Measurements from ENCODE around the gene RNU6-7. TPM values are rescaled to one million over a fixed set of nuclear protein-coding genes. Genes with fewer than 3 reads are reported as not detected.

The RNU6-7 gene
- total RNA-seq, 2 donors from 2014 or later, result not detected

DNA sequence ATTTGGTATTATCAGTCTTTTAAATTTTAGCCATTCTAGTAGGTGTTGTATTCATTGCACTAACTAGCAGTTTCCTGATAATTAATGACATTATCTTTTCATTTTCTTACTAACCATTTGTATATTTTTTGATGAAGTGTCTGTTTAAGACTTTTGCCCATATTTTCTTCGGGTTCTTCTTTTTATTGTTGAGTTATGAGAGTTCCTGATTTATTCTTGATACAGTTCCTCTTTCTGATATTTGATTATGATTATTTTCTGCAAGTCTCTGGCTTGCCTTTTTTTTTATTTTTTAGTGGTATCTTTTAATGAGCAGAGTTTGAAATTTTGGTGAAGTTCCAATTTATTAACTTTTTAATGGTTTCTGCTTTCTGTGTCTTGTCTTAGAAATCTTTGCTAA is 6.2 kb upstream of the RNU6-7 start:
- Mint-ChIP-seq H3K36me3 (ENCODE audit: low read depth) (no peaks in the 10 kb centered on the region), H3K4me3 (no peak overlapping the region), H3K4me1 (no peaks in the 10 kb centered on the region), H3K27me3 (peaks cover 8% of the 10 kb centered on the region), H3K27ac (no peak overlapping the region)
- no peaks in the 10 kb centered on the region for H3K9me3 ChIP-seq (ENCODE audit: control insufficient read depth, low read length, poor library complexity, severe bottlenecking)
- no peak for ATAC-seq
- no peak for DNase-seq

DNA sequence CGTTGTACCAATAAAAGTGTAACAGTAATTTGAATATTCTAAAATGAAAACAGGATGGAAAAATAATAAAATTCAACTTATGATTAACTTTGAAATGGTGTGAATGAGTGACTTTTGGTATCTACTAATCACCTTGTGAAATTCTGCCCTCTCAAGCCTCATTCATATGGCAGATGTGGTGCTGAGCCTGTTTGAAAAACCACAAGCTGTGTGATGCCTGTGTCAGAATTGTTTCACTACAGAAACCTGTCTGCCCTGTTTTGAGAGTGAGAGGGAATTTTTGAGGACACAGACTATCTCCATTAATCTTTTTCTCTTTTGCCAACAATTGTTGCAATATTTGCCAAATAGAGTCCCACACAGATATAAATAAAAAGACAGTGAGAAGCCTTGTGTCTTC is 3.9 kb upstream of the RNU6-7 start:
- peaks cover 11% of the 10 kb centered on the region for H3K4me1 Mint-ChIP-seq
- peaks cover under 1% of the 10 kb centered on the region for H3K27me3 Mint-ChIP-seq
- H3K9me3 ChIP-seq (ENCODE audit: control insufficient read depth, low read length, poor library complexity, severe bottlenecking), result no peaks in the 10 kb centered on the region
- DNase-seq, result no peak
- no peak overlapping the region for H3K4me3 Mint-ChIP-seq
- H3K36me3 Mint-ChIP-seq (ENCODE audit: low read depth), result no peaks in the 10 kb centered on the region
- ATAC-seq, result no peak
- H3K27ac Mint-ChIP-seq, result no peak overlapping the region

DNA sequence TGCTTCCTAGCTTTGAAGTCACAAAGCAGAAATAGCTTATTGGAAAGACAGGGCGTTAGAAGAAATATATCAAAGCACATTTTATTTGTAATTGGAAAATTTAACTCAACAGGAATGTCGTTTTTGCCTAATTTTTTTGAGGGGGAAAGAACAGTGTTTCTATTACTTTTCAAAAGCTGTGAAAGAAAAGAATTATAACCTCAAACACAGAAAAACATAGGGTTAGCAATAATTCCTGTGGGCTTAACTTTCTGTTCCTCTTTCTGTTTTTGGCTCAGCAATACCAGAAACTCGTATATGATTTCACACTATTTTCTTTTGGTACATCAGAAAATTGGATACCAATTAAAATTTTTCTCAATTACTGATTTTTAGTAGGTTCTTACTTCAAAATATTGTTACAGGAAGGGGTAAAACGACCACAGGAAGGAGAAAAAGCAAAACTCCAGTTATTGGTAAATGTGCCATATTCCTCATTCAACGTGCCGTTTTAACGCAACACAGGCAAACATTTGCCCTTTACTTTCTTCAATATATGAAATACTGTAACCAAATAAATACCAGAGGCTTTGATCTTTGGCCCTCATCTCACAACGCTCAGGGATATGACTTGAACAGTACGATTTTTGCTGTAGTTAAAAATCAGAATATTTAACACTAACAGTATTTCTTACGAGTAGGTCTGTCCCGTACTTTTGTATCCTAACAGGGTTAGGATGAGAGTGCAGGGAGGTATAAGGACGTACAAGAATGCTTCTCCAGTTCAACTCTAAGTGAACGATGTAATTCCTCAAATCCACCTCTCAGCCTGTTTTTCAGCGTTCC is 1.3 kb upstream of the RNU6-7 start:
- DNase-seq (no peak), ATAC-seq (no peak)
- peaks cover 5% of the 10 kb centered on the region for H3K27me3 Mint-ChIP-seq
- no peaks in the 10 kb centered on the region for H3K9me3 ChIP-seq (ENCODE audit: control insufficient read depth, low read length, poor library complexity, severe bottlenecking)
- H3K36me3 Mint-ChIP-seq (ENCODE audit: low read depth), result peaks cover 2% of the 10 kb centered on the region
- peak overlapping the region; percentile 99 for H3K27ac Mint-ChIP-seq
- peak overlapping the region; percentile 93 for H3K4me3 Mint-ChIP-seq
- peaks cover 24% of the 10 kb centered on the region for H3K4me1 Mint-ChIP-seq

DNA sequence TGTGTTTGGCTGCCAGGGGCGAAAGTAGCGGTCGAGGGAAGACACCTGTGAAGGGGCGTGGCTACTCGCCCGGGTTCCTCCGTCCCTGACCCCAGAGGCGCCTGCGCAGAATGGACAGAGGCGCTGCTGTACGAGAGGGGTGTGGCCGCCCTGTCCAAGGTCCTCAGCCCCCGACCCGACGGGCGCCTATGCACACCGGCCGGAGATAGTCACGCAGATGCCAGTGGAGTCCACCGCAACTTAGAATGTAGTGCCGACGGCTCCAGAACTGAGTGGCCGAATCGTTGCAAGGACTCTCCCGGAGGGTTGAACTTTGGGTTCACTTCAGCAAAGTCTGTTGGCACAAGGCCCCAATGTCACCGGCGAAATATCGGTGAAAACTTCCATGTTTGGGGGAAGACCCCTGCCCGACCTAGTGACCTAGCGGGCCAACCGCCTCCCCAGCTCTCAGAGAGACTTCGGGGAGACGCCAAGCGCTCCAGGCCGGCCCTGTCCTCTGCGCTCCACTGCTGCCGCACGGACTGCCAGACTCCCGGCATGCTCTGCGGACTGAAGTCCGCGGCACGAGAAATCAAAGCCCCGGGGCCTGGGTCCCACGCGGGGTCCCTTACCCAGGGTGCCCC is 541 bp upstream of the RNU6-7 start:
- no peaks in the 10 kb centered on the region for H3K9me3 ChIP-seq (ENCODE audit: control insufficient read depth, low read length, poor library complexity, severe bottlenecking)
- Mint-ChIP-seq H3K27me3 (peaks cover 5% of the 10 kb centered on the region), H3K36me3 (ENCODE audit: low read depth) (peaks cover 2% of the 10 kb centered on the region), H3K27ac (peak overlapping the region; percentile 99), H3K4me1 (peaks cover 27% of the 10 kb centered on the region), H3K4me3 (peak overlapping the region; percentile 93)
- ATAC-seq (peak; percentile 48), DNase-seq (peak; percentile 44 to 63 (median 62))

DNA sequence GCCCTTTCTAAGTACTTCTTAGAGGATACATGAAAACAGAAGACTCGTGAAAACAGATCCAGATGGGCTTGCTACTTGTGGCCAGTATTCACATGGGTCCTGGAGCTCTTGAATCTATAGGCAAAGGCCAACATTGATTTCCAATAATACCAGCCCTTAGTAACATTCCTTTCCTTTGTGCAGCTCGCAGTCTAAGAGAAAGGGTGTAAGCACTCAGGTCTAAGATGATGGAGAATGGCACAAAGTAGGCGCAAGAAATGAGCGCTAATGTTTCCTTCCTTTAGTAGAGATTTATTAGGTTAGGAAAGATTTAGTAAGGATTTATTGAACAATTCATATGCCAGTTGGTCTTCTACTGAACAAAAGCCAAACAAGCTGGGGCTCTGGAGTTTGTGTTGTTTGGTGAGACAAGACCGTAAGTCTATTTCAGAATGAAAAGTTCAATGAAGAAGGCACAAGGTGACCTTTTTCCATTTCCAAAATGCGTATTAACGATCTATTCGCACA is 699 bp downstream of the RNU6-7 start:
- Mint-ChIP-seq H3K27ac (peak overlapping the region; percentile 99), H3K36me3 (ENCODE audit: low read depth) (peaks cover 4% of the 10 kb centered on the region), H3K4me3 (peak overlapping the region; percentile 93), H3K27me3 (peaks cover 5% of the 10 kb centered on the region), H3K4me1 (peaks cover 31% of the 10 kb centered on the region)
- no peak for ATAC-seq
- DNase-seq, result no peak
- no peaks in the 10 kb centered on the region for H3K9me3 ChIP-seq (ENCODE audit: control insufficient read depth, low read length, poor library complexity, severe bottlenecking)

DNA sequence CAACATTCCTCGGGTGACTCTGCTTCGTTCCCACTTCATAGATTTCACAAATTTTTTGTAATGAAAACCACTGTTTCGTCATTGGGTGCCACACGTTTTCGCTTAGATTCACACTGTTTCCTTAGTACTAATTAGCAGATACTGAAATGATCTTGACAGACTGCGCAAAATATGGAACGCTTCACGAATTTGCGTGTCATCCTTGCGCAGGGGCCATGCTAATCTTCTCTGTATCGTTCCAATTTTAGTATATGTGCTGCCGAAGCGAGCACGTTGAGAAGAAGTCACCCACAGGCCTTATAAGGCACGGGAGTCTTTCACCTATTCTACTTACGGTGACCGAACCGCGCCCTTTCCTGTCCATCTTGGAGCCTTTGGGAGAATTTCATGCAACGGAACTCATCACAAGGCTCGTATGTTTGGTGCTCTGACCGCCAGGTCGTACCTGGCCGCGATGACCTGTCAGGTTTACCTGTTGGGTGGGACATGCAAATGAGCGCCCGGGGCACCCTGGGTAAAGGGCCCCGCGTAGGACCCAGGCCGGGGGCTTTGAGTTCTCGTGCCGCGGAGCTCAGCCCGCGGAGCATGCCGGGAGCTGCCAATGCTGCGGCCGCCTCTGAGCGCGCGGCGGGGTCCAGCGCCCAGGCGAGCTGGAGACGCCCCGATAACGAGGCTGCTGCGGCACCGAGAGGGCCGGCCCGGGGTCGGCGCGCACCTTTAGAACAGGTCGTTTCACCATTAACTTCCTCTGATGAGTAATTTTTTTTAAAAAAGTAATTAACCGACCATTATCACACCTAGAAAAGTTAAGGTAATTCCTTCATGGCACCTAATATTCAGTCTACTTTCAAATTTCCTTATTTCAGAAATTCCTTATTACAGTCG is 1.4 kb downstream of the RNU6-7 start, which contains the start of gene RNU6-8:
Gene RNU6-8 (minus strand): TSS at position 272 of the 885 bp plus-strand sequence.
- Mint-ChIP-seq H3K4me3 (peak within 1 kb of the TSS; percentile 93), H3K27ac (peak within 1 kb of the TSS; percentile 99), H3K27me3 (peaks cover 5% of the 10 kb centered on the region), H3K4me1 (peaks cover 31% of the 10 kb centered on the region), H3K36me3 (ENCODE audit: low read depth) (peaks cover 4% of the 10 kb centered on the region)
- ATAC-seq (peak; percentile 87), DNase-seq (peak; percentile 75 to 81 (median 78))
- no peaks in the 10 kb centered on the region for H3K9me3 ChIP-seq (ENCODE audit: control insufficient read depth, low read length, poor library complexity, severe bottlenecking)

DNA sequence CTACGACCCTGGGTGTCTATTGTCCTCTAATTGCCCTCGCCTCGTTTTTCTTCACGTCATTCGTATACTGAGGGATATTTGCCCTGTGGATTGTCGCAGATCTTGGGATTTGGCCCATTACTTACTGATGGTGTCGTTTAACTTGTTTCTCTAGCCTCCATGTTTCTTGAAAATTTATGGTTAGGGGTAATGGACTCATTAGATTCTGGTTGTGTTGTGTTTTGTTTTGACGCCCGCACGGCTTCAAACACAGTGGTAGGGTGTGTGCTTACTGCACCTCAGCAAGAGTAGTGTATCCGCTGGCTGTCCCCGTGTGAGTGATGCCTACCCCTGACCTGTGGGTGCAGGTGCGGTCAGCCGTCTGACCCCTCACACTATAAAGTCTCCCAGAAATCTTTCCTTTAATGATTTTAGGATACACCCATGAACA is 2.1 kb downstream of the RNU6-7 start:
- H3K9me3 ChIP-seq (ENCODE audit: control insufficient read depth, low read length, poor library complexity, severe bottlenecking), result no peaks in the 10 kb centered on the region
- H3K36me3 Mint-ChIP-seq (ENCODE audit: low read depth), result peaks cover 4% of the 10 kb centered on the region
- DNase-seq (no peak), ATAC-seq (peak; percentile 11)
- peaks cover 31% of the 10 kb centered on the region for H3K4me1 Mint-ChIP-seq
- H3K4me3 Mint-ChIP-seq, result peak overlapping the region; percentile 93
- H3K27me3 Mint-ChIP-seq, result peaks cover 5% of the 10 kb centered on the region
- H3K27ac Mint-ChIP-seq, result peak overlapping the region; percentile 99

DNA sequence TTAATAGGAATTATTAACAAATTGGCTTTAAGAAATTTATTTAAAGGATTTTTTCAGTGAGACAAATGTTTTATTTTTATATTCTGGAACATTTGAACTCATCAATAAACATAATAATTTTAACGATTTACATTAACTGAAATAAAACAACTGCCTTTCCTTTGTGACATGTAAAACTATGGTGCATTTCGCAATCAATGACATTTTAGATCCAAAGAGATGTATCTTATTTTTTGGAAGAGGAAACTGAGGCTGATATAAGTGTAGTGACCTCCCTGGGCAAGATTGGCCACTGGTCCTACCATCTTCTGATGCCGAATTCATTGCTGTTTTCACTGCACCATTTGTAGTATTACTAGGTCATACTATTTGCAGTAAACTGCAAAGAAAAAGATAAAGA is 3.7 kb downstream of the RNU6-7 start:
- no peak overlapping the region for H3K4me3 Mint-ChIP-seq
- no peak overlapping the region for H3K27ac Mint-ChIP-seq
- ATAC-seq (no peak), DNase-seq (no peak)
- peaks cover 5% of the 10 kb centered on the region for H3K27me3 Mint-ChIP-seq
- H3K36me3 Mint-ChIP-seq (ENCODE audit: low read depth), result peaks cover 4% of the 10 kb centered on the region
- no peaks in the 10 kb centered on the region for H3K9me3 ChIP-seq (ENCODE audit: control insufficient read depth, low read length, poor library complexity, severe bottlenecking)
- H3K4me1 Mint-ChIP-seq, result peaks cover 31% of the 10 kb centered on the region

DNA sequence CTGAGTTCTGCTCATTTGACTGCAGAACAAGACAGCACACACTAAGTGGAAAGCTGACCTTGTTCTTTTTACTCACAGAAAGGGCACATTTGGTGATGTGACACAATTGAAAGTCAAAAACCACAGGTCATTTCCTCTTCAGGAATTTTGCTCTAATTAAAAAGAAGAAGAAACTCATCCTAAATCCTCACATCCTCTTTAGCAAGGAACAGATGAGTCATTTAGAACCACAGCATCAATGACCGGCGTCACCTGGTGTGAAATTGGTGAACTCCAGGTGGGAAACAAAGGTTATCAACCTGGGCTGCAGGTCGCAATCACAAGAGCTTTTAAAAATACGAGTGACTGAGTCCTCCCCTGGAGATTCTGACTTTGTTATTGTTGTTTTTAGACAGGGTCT is 4.1 kb downstream of the RNU6-7 start:
- H3K9me3 ChIP-seq (ENCODE audit: control insufficient read depth, low read length, poor library complexity, severe bottlenecking), result no peaks in the 10 kb centered on the region
- H3K27me3 Mint-ChIP-seq, result peaks cover 5% of the 10 kb centered on the region
- peaks cover 4% of the 10 kb centered on the region for H3K36me3 Mint-ChIP-seq (ENCODE audit: low read depth)
- DNase-seq (no peak), ATAC-seq (no peak)
- H3K4me3 Mint-ChIP-seq, result no peak overlapping the region
- peaks cover 30% of the 10 kb centered on the region for H3K4me1 Mint-ChIP-seq
- H3K27ac Mint-ChIP-seq, result peak overlapping the region; percentile 79

DNA sequence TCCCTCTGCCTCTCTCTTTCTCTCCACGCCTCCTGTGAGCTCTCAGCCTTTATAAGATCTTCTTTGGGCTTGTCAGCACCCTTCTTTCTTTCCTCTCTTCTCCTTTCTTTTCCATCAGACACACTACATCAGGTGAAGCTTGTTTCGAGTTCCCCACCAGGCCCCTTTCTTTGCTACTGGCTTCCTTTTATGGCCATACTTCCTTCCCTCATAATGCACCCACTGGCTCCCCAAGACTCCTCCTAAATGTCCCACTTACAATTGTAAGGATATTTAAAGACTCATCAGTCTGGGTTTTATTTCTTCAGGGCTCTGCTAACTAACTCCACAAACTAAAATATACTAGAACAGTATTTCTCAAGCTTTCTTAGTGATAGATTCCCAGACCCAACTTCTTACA is 4.7 kb downstream of the RNU6-7 start:
- H3K27me3 Mint-ChIP-seq, result peaks cover 5% of the 10 kb centered on the region

DNA sequence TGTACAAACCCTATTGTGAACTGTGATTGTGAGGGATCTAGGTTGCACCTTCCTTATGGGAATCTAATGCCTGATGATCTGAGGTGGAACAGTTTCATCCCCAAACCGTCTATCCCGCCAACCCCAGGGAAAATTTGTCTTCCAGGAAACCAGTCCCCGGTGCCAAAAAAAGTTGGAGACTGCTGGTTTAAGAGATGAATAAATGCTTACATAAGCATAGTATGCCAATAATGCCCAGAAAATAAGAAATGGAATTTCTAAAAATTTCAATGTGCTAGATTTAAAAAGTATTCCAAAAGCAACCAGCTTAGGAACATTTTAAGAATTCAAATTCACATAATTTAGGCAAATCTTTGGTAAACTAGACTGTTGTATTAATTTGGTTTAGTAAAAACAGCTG is 6.6 kb downstream of the RNU6-7 start:
- DNase-seq, result no peak
- no peak for ATAC-seq
- Mint-ChIP-seq H3K27ac (no peak overlapping the region), H3K36me3 (ENCODE audit: low read depth) (peaks cover 2% of the 10 kb centered on the region), H3K4me3 (no peak overlapping the region), H3K4me1 (peaks cover 15% of the 10 kb centered on the region), H3K27me3 (no peaks in the 10 kb centered on the region)
- no peaks in the 10 kb centered on the region for H3K9me3 ChIP-seq (ENCODE audit: control insufficient read depth, low read length, poor library complexity, severe bottlenecking)

More for the DNA sequence above, 4.7 kb downstream of the RNU6-7 start:
- H3K9me3 ChIP-seq (ENCODE audit: control insufficient read depth, low read length, poor library complexity, severe bottlenecking), result no peaks in the 10 kb centered on the region
- H3K4me3 Mint-ChIP-seq, result no peak overlapping the region
- DNase-seq (no peak), ATAC-seq (no peak)
- peaks cover 27% of the 10 kb centered on the region for H3K4me1 Mint-ChIP-seq
- H3K36me3 Mint-ChIP-seq (ENCODE audit: low read depth), result peaks cover 4% of the 10 kb centered on the region
- H3K27ac Mint-ChIP-seq, result peak overlapping the region; percentile 79

DNA sequence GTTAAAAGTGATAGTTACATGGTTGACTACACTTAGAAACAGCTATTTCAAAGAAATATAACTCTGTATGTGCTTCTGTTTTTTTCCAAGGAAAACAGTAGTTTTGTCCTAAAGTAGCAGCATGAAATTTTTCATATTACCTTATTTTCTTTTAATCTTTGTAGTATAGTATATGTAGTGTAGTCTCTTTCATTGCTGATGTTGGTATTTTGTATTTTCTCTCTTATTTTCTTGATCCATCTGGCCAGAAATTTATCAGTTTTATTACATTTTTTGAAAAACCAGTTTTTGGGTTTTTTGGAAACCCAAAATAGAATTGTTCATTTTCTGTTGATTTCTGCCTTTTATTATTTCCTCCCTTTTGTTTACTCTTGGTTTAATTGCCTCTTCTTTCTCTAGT is 7.6 kb downstream of the RNU6-7 start:
- no peak overlapping the region for H3K4me3 Mint-ChIP-seq
- peaks cover 8% of the 10 kb centered on the region for H3K4me1 Mint-ChIP-seq
- ATAC-seq, result no peak
- H3K27ac Mint-ChIP-seq, result no peak overlapping the region
- peaks cover 2% of the 10 kb centered on the region for H3K36me3 Mint-ChIP-seq (ENCODE audit: low read depth)
- no peaks in the 10 kb centered on the region for H3K27me3 Mint-ChIP-seq
- no peak for DNase-seq
- no peaks in the 10 kb centered on the region for H3K9me3 ChIP-seq (ENCODE audit: control insufficient read depth, low read length, poor library complexity, severe bottlenecking)

DNA sequence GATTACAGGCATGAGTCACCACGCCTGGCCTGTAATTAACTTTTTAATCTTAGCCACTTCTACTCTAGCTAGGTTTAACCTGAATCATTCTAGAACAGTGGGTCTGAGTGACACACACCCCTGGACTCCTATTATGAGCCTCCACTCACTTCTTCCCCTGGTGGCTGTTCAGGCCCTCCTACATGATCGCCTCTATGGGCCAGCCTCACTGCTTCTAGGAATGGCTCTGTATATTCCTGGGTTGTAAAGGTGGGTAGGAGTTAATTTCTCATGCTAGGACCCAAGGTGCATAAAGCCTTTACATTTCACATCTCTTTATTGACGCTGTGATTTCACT is 9.2 kb downstream of the RNU6-7 start:
- ATAC-seq (no peak), DNase-seq (no peak)
- Mint-ChIP-seq H3K27me3 (no peaks in the 10 kb centered on the region), H3K36me3 (ENCODE audit: low read depth) (peaks cover 2% of the 10 kb centered on the region), H3K4me3 (no peak overlapping the region), H3K4me1 (peaks cover 4% of the 10 kb centered on the region), H3K27ac (no peak overlapping the region)
- H3K9me3 ChIP-seq (ENCODE audit: control insufficient read depth, low read length, poor library complexity, severe bottlenecking), result no peaks in the 10 kb centered on the region

Data from T-helper 17 cell (primary cell).